ENCODE data around the gene TTI1.
A peak's percentile ranks its signal among the peaks of the same experiment; 100 is the strongest.

The TTI1 gene

GRCh38 chr20:38001173-38001875 lies 31.9 kb downstream of the TTI1 start:
- no peak overlapping the region for H3K27ac ChIP-seq

DNA sequence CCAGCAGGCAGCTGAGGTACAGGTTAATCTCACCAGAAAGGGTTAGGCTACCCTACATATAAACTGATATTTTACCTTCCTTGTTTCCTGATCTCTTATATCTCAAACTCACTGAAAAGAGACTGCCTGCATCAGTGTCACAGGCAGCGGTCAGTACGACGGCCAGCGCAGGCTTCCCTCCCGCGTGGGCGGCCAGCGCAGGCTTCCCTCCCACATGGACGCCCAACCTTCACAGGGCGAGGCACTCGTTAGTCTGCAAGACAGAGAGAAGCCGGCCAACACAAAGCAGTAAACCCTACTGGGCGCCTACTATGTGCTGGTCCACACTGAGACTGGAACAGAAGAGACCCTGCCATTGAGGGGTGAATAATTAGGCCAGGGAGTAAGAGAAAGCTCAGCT lies 33.0 kb downstream of the TTI1 start:
- TF ChIP-seq, protein P1, sequence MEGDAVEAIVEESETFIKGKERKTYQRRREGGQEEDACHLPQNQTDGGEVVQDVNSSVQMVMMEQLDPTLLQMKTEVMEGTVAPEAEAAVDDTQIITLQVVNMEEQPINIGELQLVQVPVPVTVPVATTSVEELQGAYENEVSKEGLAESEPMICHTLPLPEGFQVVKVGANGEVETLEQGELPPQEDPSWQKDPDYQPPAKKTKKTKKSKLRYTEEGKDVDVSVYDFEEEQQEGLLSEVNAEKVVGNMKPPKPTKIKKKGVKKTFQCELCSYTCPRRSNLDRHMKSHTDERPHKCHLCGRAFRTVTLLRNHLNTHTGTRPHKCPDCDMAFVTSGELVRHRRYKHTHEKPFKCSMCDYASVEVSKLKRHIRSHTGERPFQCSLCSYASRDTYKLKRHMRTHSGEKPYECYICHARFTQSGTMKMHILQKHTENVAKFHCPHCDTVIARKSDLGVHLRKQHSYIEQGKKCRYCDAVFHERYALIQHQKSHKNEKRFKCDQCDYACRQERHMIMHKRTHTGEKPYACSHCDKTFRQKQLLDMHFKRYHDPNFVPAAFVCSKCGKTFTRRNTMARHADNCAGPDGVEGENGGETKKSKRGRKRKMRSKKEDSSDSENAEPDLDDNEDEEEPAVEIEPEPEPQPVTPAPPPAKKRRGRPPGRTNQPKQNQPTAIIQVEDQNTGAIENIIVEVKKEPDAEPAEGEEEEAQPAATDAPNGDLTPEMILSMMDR (conservative IDR thresholded peaks at IDR 0.05): no peak
- no peak overlapping the region for H3K27ac ChIP-seq

More at GRCh38 chr20:38001173-38001875, 31.9 kb downstream of the TTI1 start:
- TF ChIP-seq, protein P1 (conservative IDR thresholded peaks at IDR 0.05): no peak

DNA sequence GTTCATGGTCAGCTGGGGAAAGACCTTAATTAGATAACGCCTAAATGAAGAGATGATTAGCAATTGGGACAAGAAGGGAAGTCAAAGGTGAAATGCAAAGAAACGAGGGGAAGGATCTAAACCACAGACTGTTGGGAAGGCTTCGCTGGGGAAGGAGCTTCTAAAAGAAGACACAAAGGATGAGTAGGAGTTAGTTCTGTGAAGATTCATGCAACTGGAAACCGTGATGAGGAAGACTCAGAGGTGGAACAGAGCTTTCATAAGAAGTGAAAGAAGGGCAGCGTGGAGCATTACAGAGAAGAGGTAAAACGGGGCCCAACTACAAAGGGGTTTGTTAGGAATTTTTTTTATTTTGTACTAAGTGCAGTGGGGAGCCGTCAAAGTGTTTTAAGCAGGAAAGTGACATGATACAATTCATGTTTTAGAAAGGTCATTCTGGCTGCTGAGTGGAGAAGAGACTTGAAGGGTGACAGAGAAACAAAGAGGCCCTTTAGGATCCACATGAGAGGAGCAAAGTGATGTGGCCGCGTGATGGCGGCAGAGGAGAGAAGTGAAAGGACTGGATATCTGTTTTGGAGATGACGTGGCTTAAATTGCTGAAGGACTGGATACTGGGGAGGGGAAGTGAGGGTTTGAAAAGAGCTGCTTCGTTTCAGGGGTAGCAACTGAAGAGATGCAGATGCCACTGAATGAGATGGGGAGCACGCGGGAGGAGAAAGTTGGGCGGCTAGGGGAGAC lies 33.6 kb downstream of the TTI1 start:
- TF ChIP-seq, protein P1 (conservative IDR thresholded peaks at IDR 0.05): no peak
- no peak overlapping the region for H3K27ac ChIP-seq

DNA sequence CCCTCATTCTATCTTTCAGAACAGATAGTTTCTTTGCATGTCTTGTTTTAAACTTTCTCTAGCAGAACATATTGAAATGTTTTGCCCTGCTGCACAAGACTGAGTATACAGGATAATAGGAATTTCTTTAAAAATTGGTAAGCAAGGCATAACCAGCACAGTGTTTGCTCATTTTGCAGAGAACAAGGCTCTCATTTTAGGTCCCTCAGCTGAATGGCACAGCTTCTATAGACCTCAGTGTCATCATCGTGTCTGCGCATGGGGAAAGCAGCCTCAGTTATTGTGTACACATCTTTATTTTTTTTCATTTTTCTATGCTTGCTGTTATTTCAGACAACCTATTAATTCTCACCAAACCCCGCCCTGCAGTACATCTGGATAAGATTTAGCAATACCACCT lies 35.7 kb downstream of the TTI1 start:
- H3K27ac ChIP-seq: peak overlapping the region; percentile 61
- TF ChIP-seq, protein P1 (conservative IDR thresholded peaks at IDR 0.05): no peak

GRCh38 chr20:37995856-37996605 lies 37.2 kb downstream of the TTI1 start:
- TF ChIP-seq, protein P1 (conservative IDR thresholded peaks at IDR 0.05): no peak

DNA sequence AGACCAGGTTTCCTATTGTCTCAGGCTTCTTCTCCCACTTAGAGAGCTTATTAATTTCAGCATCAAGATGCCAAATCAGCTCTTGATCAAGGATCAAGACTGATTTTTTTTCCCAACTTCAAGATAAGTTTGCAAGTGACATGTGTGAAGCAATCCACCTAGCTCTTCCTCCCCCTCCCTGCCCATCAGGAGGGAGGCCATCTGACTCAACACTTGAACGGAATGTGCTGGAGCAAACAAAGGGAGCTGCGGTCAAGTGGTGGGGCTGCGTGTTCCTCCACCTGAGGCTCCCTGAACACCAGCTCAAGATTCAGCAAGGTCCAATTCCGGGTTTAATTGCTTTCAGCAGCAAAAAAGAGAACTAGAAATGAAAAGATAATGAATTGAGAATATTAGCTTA lies 38.7 kb downstream of the TTI1 start:
- TF ChIP-seq, protein P1 (conservative IDR thresholded peaks at IDR 0.05): no peak
- H3K27ac ChIP-seq: peak overlapping the region; percentile 61; the same call in 1 of the 2 replicates

More at GRCh38 chr20:37995856-37996605, 37.2 kb downstream of the TTI1 start:
- H3K27ac ChIP-seq: peak overlapping the region; percentile 61
